A673 (cell line): ENCODE measurements around the gene TNFRSF9. TPM values are rescaled to one million over a fixed set of nuclear protein-coding genes. Genes with fewer than 3 reads are reported as not detected.
"Not testable (repeated sequence)": the region's sequence is repeated elsewhere in the genome, so short reads cannot be mapped to it uniquely, and the experiment has no call there.

Source experiments
- BruUV-seq: library from RNA; stranded (reverse); fragments of 400-500 nt; replicated peaks from 2 replicates; lab custom pipeline; 2021; lab: Mats Ljungman, UMichigan
- CTCF ChIA-PET: fragments of 300-600 bp; sonication (Branson Sonifier 250); formaldehyde crosslinking; loops from one replicate; lab custom pipeline; 2022; ENCODE audit warnings: antibody characterized with exemption; lab: Charles Lee
- POLR2A ChIA-PET: fragments of 300-600 bp; sonication (Branson Sonifier 250); formaldehyde crosslinking; loops from one replicate; lab custom pipeline; 2022; ENCODE audit warnings: antibody characterized with exemption; ENCODE audit not compliant: low non-redundant PET; lab: Charles Lee
- DNase-seq: peaks from one replicate; pipeline ENCODE4 v3.0.0-alpha.2; 2015; ENCODE audit warnings: low spot score
- H3K27ac ChIP-seq: fragments of 200-600 bp; sonication (generic); 2 replicates; pipeline ENCODE4 v1.5.1; 2016; ENCODE audit warnings: mixed run types, low read depth, mild to moderate bottlenecking, mixed read lengths, antibody characterized with exemption, low read length; ENCODE audit not compliant: poor library complexity, severe bottlenecking
- H3K27me3 ChIP-seq: fragments of 200-600 bp; sonication (generic); replicated peaks from 2 replicates; pipeline ENCODE4 v1.6.1; 2017; ENCODE audit warnings: mixed run types, low read depth, mild to moderate bottlenecking, mixed read lengths, antibody characterized with exemption, low read length; ENCODE audit not compliant: insufficient read depth, poor library complexity
- H3K36me3 ChIP-seq: fragments of 200-600 bp; sonication (generic); 2 replicates; pipeline ENCODE4 v1.6.1; 2016; ENCODE audit warnings: mixed run types, mild to moderate bottlenecking, mixed read lengths, antibody characterized with exemption, low read length; ENCODE audit not compliant: insufficient read depth, poor library complexity, severe bottlenecking
- H3K4me1 ChIP-seq: fragments of 200-600 bp; sonication (generic); 2 replicates; pipeline ENCODE4 v1.6.1; 2017; ENCODE audit warnings: mixed run types, mild to moderate bottlenecking, mixed read lengths, antibody characterized with exemption, low read length; ENCODE audit not compliant: insufficient read depth, poor library complexity, severe bottlenecking
- H3K4me3 ChIP-seq: fragments of 200-600 bp; sonication (generic); 2 replicates; pipeline ENCODE4 v1.5.1; 2016; ENCODE audit warnings: low read depth, mixed run types, mild to moderate bottlenecking, mixed read lengths, low read length; ENCODE audit not compliant: poor library complexity, severe bottlenecking
- H3K9me3 ChIP-seq: fragments of 200-600 bp; sonication (generic); 2 replicates; pipeline ENCODE4 v1.6.1; 2016; ENCODE audit warnings: mixed run types, low read depth, mild to moderate bottlenecking, mixed read lengths, antibody characterized with exemption, low read length; ENCODE audit not compliant: poor library complexity, severe bottlenecking
- CTCF ChIP-seq: fragments of 300-800, 200-600 bp; sonication (generic); conservative IDR thresholded peaks from 2 replicates; pipeline ENCODE4 v1.5.1; 2017; ENCODE audit warnings: low read depth, mild to moderate bottlenecking, antibody characterized with exemption, low read length, moderate library complexity, mixed read lengths
- EZH2 ChIP-seq: fragments of 200-600 bp; sonication (generic); IDR thresholded peaks from 2 replicates; pipeline ENCODE4 v1.6.1; 2017; ENCODE audit warnings: borderline replicate concordance, low read depth, mild to moderate bottlenecking, mixed read lengths, antibody characterized with exemption, low read length; ENCODE audit not compliant: poor library complexity, severe bottlenecking
- intact Hi-C: fragments of 100-400 bp; cut with micrococcal nuclease; formaldehyde crosslinking; loops from one replicate; pipeline ENCODE4 v1.10.0; 2022; ENCODE audit not compliant: unreplicated experiment
- total RNA-seq: library from RNA; stranded (reverse); gene quantifications from 2 replicates; pipeline ENCODE4 v1.2.3, GENCODE V29; 2021

Gene TNFRSF9
- total RNA-seq, 1 experiment from 2014 or later, result 1.8 TPM

GRCh38 chr1:7919880-7920279 lies 20.8 kb downstream of the TNFRSF9 start:
- ChIA-PET POLR2A (no interaction called here), CTCF (no interaction called here)
- TF ChIP-seq EZH2, result no peak
- TF ChIP-seq CTCF, result no peak
- H3K4me3 ChIP-seq, result no peak overlapping the region
- DNase-seq, result no peak
- no peaks in the 10 kb centered on the region for H3K27me3 ChIP-seq
- H3K27ac ChIP-seq, result no peak overlapping the region
- H3K4me1 ChIP-seq, result no peaks in the 10 kb centered on the region
- no TSS peak for BruUV-seq
- no peaks in the 10 kb centered on the region for H3K36me3 ChIP-seq
- no peaks in the 10 kb centered on the region for H3K9me3 ChIP-seq
- intact Hi-C loops, result no loop called here

- not testable (repeated sequence) for BruUV-seq
Measured at GRCh38 chr1:7917971-7918370, 22.7 kb downstream of the TNFRSF9 start.

GRCh38 chr1:7916501-7916830 lies 24.2 kb downstream of the TNFRSF9 start:
- H3K4me1 ChIP-seq, result no peaks in the 10 kb centered on the region
- H3K9me3 ChIP-seq, result no peaks in the 10 kb centered on the region
- DNase-seq, result no peak
- no peak overlapping the region for H3K27ac ChIP-seq
- H3K4me3 ChIP-seq, result no peak overlapping the region
- no peaks in the 10 kb centered on the region for H3K27me3 ChIP-seq
- ChIA-PET POLR2A (no interaction called here), CTCF (interaction anchor here (0.7 kb wide), 1 partner anchor 24 kb away, joined by 3 read pairs; no protein-coding TSS in a partner anchor)
- TF ChIP-seq CTCF (no peak), EZH2 (no peak)
- intact Hi-C loops, result no loop called here
- no TSS peak for BruUV-seq
- H3K36me3 ChIP-seq, result no peaks in the 10 kb centered on the region

More at GRCh38 chr1:7917971-7918370, 22.7 kb downstream of the TNFRSF9 start:
- H3K4me1 ChIP-seq, H3K4me3 ChIP-seq, intact Hi-C loops, H3K36me3 ChIP-seq, H3K27ac ChIP-seq, H3K9me3 ChIP-seq, H3K27me3 ChIP-seq, CTCF ChIA-PET, DNase-seq, POLR2A ChIA-PET: not testable (repeated sequence)

- Histone ChIP-seq H3K27ac (no peak overlapping the region), H3K27me3 (no peaks in the 10 kb centered on the region), H3K36me3 (no peaks in the 10 kb centered on the region), H3K4me3 (no peak overlapping the region), H3K4me1 (no peaks in the 10 kb centered on the region), H3K9me3 (no peaks in the 10 kb centered on the region)
- BruUV-seq, result no TSS peak
- no peak for DNase-seq
- ChIA-PET POLR2A (no interaction called here), CTCF (no interaction called here)
- no peak for TF ChIP-seq CTCF
- no peak for TF ChIP-seq EZH2
- intact Hi-C loops, result no loop called here
Measured at GRCh38 chr1:7915826-7916500, 24.7 kb downstream of the TNFRSF9 start.
